ENCODE data around the gene PHF21A.
A peak's percentile ranks its signal among the peaks of the same experiment; 100 is the strongest.
"Not testable (repeated sequence)": the region's sequence is repeated elsewhere in the genome, so short reads cannot be mapped to it uniquely, and the experiment has no call there.

Gene PHF21A

GRCh38 chr11:45906965-45907611 is 214.2 kb downstream of the PHF21A start, which contains the start of gene FREY1:
Gene FREY1, minus strand, starts transcription at chr11:45907271. Its CDS starts 26 bp downstream, at chr11:45907245.
- H3K9ac ChIP-seq (ENCODE audit: low read length) = no peak within 1 kb of the TSS
- H3K9me3 ChIP-seq (ENCODE audit: control insufficient read depth, insufficient read depth, low read depth, low read length) = no peaks in the 10 kb centered on the region
- no peak within 1 kb of the TSS for H3K4me3 ChIP-seq (ENCODE audit: low read depth, low read length)
- no peaks in the 10 kb centered on the region for H3K27me3 ChIP-seq (ENCODE audit: control insufficient read depth, insufficient read depth, low read length)
- H3K36me3 ChIP-seq (ENCODE audit: control insufficient read depth, insufficient read depth, low read length) = peaks cover 53% of the 10 kb centered on the region
- H3K27ac ChIP-seq (ENCODE audit: low read depth, low read length) = no peak within 1 kb of the TSS
- H3K4me1 ChIP-seq (ENCODE audit: control insufficient read depth, insufficient read depth, low read length) = no peaks in the 10 kb centered on the region

GRCh38 chr11:45906096-45906682 is 215.1 kb downstream of the PHF21A start:
- no peak overlapping the region for H3K27ac ChIP-seq (ENCODE audit: low read depth, low read length)
- no peaks in the 10 kb centered on the region for H3K4me1 ChIP-seq (ENCODE audit: control insufficient read depth, insufficient read depth, low read length)
- no peak overlapping the region for H3K9ac ChIP-seq (ENCODE audit: low read length)
- peaks cover 47% of the 10 kb centered on the region for H3K36me3 ChIP-seq (ENCODE audit: control insufficient read depth, insufficient read depth, low read length)
- no peaks in the 10 kb centered on the region for H3K9me3 ChIP-seq (ENCODE audit: control insufficient read depth, insufficient read depth, low read depth, low read length)
- H3K27me3 ChIP-seq (ENCODE audit: control insufficient read depth, insufficient read depth, low read length) = peaks cover 7% of the 10 kb centered on the region; the same call in 1 of the 2 replicates
- no peak overlapping the region for H3K4me3 ChIP-seq (ENCODE audit: low read depth, low read length)

- not testable (repeated sequence) for H3K4me1 ChIP-seq (ENCODE audit: control insufficient read depth, insufficient read depth, low read length); H3K9ac ChIP-seq (ENCODE audit: low read length); H3K4me3 ChIP-seq (ENCODE audit: low read depth, low read length); H3K27ac ChIP-seq (ENCODE audit: low read depth, low read length); H3K9me3 ChIP-seq (ENCODE audit: control insufficient read depth, insufficient read depth, low read depth, low read length)
- H3K27me3 ChIP-seq (ENCODE audit: control insufficient read depth, insufficient read depth, low read length) = peaks cover 13% of the 10 kb centered on the region
- H3K36me3 ChIP-seq (ENCODE audit: control insufficient read depth, insufficient read depth, low read length) = peaks cover 41% of the 10 kb centered on the region
Measured at GRCh38 chr11:45905576-45905975, 215.7 kb downstream of the PHF21A start.

GRCh38 chr11:45905095-45905494 is 216.2 kb downstream of the PHF21A start:
- no peaks in the 10 kb centered on the region for H3K9me3 ChIP-seq (ENCODE audit: control insufficient read depth, insufficient read depth, low read depth, low read length)
- H3K9ac ChIP-seq (ENCODE audit: low read length) = no peak overlapping the region
- no peak overlapping the region for H3K4me3 ChIP-seq (ENCODE audit: low read depth, low read length)
- H3K27ac ChIP-seq (ENCODE audit: low read depth, low read length) = no peak overlapping the region
- H3K4me1 ChIP-seq (ENCODE audit: control insufficient read depth, insufficient read depth, low read length) = peaks cover 6% of the 10 kb centered on the region
- peaks cover 41% of the 10 kb centered on the region for H3K36me3 ChIP-seq (ENCODE audit: control insufficient read depth, insufficient read depth, low read length)
- H3K27me3 ChIP-seq (ENCODE audit: control insufficient read depth, insufficient read depth, low read length) = peaks cover 16% of the 10 kb centered on the region

- H3K9me3 ChIP-seq (ENCODE audit: control insufficient read depth, insufficient read depth, low read depth, low read length) = no peaks in the 10 kb centered on the region
- H3K36me3 ChIP-seq (ENCODE audit: control insufficient read depth, insufficient read depth, low read length) = peaks cover 35% of the 10 kb centered on the region
- no peak overlapping the region for H3K4me3 ChIP-seq (ENCODE audit: low read depth, low read length)
- H3K9ac ChIP-seq (ENCODE audit: low read length) = no peak overlapping the region
- peaks cover 16% of the 10 kb centered on the region for H3K27me3 ChIP-seq (ENCODE audit: control insufficient read depth, insufficient read depth, low read length)
- H3K4me1 ChIP-seq (ENCODE audit: control insufficient read depth, insufficient read depth, low read length) = peaks cover 6% of the 10 kb centered on the region
- H3K27ac ChIP-seq (ENCODE audit: low read depth, low read length) = no peak overlapping the region
Measured at GRCh38 chr11:45904309-45904915, 216.8 kb downstream of the PHF21A start.

GRCh38 chr11:45902452-45903380 is 218.5 kb downstream of the PHF21A start:
- no peaks in the 10 kb centered on the region for H3K9me3 ChIP-seq (ENCODE audit: control insufficient read depth, insufficient read depth, low read depth, low read length)
- H3K27me3 ChIP-seq (ENCODE audit: control insufficient read depth, insufficient read depth, low read length) = peaks cover 19% of the 10 kb centered on the region
- no peak overlapping the region for H3K9ac ChIP-seq (ENCODE audit: low read length)
- H3K36me3 ChIP-seq (ENCODE audit: control insufficient read depth, insufficient read depth, low read length) = peaks cover 29% of the 10 kb centered on the region
- H3K4me1 ChIP-seq (ENCODE audit: control insufficient read depth, insufficient read depth, low read length) = peaks cover 14% of the 10 kb centered on the region
- H3K4me3 ChIP-seq (ENCODE audit: low read depth, low read length) = no peak overlapping the region
- H3K27ac ChIP-seq (ENCODE audit: low read depth, low read length) = no peak overlapping the region

- Histone ChIP-seq H3K9me3 (ENCODE audit: control insufficient read depth, insufficient read depth, low read depth, low read length) (no peaks in the 10 kb centered on the region), H3K4me1 (ENCODE audit: control insufficient read depth, insufficient read depth, low read length) (peaks cover 18% of the 10 kb centered on the region), H3K9ac (ENCODE audit: low read length) (no peak overlapping the region), H3K36me3 (ENCODE audit: control insufficient read depth, insufficient read depth, low read length) (peaks cover 29% of the 10 kb centered on the region), H3K27ac (ENCODE audit: low read depth, low read length) (no peak overlapping the region), H3K4me3 (ENCODE audit: low read depth, low read length) (no peak overlapping the region), H3K27me3 (ENCODE audit: control insufficient read depth, insufficient read depth, low read length) (peaks cover 29% of the 10 kb centered on the region)
Measured at GRCh38 chr11:45901626-45902025, 219.6 kb downstream of the PHF21A start.

GRCh38 chr11:45900916-45901617 is 220.2 kb downstream of the PHF21A start:
- Histone ChIP-seq H3K27ac (ENCODE audit: low read depth, low read length) (no peak overlapping the region), H3K4me1 (ENCODE audit: control insufficient read depth, insufficient read depth, low read length) (peaks cover 24% of the 10 kb centered on the region), H3K4me3 (ENCODE audit: low read depth, low read length) (peak overlapping the region; percentile 73), H3K9ac (ENCODE audit: low read length) (no peak overlapping the region), H3K9me3 (ENCODE audit: control insufficient read depth, insufficient read depth, low read depth, low read length) (no peaks in the 10 kb centered on the region), H3K27me3 (ENCODE audit: control insufficient read depth, insufficient read depth, low read length) (peaks cover 29% of the 10 kb centered on the region), H3K36me3 (ENCODE audit: control insufficient read depth, insufficient read depth, low read length) (peaks cover 29% of the 10 kb centered on the region)

- Histone ChIP-seq H3K9ac (ENCODE audit: low read length) (peak overlapping the region; percentile 13), H3K4me1 (ENCODE audit: control insufficient read depth, insufficient read depth, low read length) (peaks cover 26% of the 10 kb centered on the region), H3K4me3 (ENCODE audit: low read depth, low read length) (peak overlapping the region; percentile 73), H3K27me3 (ENCODE audit: control insufficient read depth, insufficient read depth, low read length) (peaks cover 29% of the 10 kb centered on the region), H3K36me3 (ENCODE audit: control insufficient read depth, insufficient read depth, low read length) (peaks cover 27% of the 10 kb centered on the region)
- not testable (repeated sequence) for H3K27ac ChIP-seq (ENCODE audit: low read depth, low read length); H3K9me3 ChIP-seq (ENCODE audit: control insufficient read depth, insufficient read depth, low read depth, low read length)
Measured at GRCh38 chr11:45900175-45900800, 221.0 kb downstream of the PHF21A start.
